GM21723 (cell line): ENCODE data around the gene STRN4.
"Not testable (repeated sequence)": the region's sequence is repeated elsewhere in the genome, so short reads cannot be mapped to it uniquely, and the experiment has no call there.

Source experiments
- ATAC-seq: cut with Tn5 transposase; IDR thresholded peaks from one replicate; pipeline ENCODE4 v1.9.1; 2021; ENCODE audit warnings: mild to moderate bottlenecking, moderate library complexity; ENCODE audit not compliant: unreplicated experiment

STRN4 gene

DNA sequence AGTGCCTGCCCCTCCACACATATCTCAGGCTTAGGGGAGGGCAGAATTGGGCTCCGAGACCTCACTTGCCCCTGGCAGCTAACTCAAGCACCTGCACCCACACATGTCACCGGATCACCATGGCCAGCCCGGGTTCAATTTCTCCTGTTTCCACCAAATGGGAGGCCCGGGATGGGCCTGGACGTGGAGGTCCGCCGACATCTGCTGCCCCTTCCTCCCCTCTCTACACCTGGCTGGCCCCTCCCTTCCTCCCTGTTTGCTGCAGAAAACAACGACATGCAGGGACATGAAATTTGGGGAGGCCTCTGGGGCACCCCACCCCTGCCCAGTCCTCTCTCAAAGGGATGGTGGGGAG lies 30.7 kb downstream of the STRN4 start:
- no peak for ATAC-seq

DNA sequence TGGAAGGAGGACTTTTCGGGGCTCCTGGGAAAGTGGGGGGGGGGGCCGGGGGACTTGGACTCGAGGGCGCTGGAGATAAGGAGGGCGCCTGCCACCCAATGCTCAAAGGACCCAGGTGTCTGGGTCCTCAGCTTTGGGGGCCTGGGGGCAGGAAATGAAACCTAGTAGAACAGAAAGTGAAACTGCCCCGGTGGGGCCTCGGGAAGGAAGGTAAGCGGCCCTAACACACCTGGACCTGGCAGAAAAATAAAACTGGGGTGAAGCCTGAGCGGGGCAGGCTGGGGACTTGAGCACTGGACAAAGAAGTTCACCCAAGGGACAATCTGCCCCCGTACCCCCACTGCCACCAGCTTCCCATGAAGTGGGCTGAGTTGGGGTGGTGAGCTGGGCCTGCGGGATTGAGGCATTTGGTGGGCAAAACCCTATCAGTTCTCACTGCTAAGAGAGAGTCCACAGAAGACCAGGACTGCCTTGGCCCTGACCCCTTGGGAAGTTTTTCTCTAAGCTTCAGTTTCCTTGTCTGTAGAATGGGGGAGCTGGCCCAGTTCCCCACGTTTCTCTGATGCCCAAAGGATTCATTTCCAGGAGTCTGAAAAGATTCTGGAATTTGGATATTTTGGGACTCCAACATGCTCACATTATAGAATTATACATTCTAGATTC lies 31.7 kb downstream of the STRN4 start:
- ATAC-seq: no peak

DNA sequence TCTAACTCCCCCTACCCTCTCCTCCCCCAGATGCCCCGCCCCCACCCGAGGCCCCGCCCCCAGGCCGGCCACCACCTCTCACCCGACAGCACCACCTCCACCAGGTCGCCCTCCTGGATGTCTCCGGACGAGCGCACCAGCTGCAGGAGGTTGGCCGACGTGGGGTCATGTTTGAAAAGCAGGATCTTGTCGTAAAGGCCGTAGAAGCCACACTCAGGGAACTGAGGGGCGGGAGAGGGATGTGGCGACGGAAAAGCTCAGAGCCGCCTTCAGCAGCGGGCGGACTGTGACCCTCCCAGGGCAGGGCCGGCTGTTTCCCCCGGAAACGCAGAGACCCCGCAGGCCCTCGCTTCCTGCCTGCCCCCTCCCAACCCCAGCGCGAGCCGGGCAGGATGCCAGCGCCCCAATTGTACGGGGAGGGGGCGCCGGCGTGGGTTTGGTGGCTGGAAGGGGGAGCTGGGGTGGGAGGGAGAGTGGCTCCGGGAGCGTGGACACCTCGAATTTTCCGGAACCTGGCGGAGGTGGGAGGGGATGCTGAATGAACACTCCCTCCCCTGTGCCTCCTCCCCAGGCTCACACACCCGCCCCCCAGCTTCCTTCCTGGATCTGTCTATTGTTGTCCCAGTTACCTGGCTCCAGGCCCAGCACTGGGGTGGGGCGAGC lies 32.3 kb downstream of the STRN4 start:
- ATAC-seq: no peak

DNA sequence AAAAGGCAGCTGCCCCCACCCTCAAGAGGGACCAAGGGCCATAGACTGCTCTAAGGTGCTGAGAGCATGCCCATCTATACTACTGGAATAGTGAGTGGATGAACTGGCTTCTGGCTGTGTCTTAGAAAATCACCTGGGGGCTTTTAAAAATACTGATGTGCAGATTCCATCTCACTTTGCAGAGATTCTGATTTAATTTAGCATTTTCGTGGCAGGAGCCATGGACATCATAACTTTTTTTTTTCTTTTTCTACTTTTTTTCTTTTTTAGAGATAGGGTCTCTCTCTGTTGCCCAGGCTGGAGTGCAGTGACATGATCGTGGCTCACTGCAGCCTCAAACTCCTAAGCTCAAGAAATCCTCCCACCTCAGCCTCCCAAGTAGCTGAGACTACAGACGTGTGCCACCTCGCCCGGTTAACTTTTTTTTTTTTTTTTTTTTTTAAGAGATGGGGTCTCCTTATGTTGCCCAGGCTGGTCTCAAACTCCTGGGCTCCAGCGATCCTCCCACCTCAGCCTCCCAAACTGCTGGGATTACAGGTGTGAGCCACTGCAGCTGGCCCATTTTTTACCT lies 33.4 kb downstream of the STRN4 start:
- ATAC-seq: not testable (repeated sequence)

DNA sequence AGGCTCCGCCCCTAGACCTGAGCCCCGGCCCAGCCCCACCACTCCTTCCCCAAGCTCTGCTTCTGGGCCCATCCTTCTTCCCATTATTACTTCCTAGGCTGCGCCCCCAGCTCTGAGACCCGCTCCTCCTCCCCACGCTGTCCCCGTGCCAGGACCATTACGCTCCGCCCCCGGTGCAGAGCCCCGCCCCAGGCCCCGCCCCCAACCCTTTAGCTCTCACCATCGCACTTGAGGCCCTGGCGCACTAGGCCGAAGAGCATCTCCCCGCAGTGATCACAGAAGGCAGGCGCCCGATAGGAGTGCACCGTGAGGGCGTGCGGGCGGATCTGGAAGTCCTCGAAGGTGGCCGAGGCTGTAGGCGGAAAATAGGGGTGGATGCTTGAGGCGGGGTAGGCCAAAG lies 35.6 kb downstream of the STRN4 start:
- no peak for ATAC-seq

DNA sequence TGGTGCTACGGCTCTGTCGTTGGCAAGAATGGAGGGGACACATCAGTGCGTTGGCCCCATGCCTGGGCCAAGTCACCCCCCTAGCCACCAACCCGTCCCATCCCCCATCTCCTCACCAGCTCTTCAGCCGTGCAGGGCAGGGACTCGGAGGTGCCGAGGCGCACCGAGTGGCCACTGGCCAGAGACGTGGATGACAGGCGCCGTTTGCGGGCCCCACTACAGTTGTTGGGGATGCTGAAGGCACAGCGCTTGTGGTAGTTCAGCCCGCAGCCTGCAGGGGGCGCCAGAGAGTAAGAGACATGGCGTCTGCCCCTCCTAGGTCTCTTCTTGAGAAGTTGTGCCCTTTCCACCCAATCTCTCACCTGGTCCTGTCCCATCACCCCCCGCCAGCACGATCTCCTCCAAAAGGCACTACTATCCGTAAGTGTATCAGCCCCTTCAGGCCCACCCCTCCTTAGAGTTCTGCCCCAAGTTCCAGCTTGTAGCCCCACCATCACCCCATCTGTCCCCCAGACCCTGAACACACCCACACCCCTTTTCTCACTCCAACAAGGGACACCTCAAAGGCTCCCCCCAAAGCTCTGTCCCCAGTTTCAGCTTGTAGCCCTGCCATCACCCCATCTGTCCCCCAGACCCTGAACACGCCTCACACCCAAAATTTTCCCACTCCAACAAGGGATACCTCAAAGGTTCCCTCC lies 41.7 kb downstream of the STRN4 start:
- no peak for ATAC-seq

DNA sequence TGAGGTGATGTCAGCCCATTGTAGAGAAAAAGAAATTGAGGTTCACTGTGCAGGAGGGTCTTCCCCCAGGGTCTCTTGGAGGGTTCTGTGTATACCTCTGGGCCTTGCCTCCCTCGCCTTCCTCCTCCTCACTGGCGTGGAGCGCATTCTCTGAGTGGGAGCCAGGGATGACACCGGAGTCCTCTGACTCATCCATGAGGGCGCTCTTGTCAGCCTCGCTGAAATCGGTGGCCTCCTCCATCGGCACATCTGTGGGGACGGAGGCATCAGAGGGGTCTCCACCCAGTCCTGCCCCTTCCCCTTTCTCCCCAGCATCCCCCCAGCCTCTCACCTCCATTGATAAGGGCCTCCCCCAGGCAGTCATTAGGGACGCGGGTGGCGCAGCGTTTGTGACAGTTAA lies 45.5 kb downstream of the STRN4 start:
- no peak for ATAC-seq

DNA sequence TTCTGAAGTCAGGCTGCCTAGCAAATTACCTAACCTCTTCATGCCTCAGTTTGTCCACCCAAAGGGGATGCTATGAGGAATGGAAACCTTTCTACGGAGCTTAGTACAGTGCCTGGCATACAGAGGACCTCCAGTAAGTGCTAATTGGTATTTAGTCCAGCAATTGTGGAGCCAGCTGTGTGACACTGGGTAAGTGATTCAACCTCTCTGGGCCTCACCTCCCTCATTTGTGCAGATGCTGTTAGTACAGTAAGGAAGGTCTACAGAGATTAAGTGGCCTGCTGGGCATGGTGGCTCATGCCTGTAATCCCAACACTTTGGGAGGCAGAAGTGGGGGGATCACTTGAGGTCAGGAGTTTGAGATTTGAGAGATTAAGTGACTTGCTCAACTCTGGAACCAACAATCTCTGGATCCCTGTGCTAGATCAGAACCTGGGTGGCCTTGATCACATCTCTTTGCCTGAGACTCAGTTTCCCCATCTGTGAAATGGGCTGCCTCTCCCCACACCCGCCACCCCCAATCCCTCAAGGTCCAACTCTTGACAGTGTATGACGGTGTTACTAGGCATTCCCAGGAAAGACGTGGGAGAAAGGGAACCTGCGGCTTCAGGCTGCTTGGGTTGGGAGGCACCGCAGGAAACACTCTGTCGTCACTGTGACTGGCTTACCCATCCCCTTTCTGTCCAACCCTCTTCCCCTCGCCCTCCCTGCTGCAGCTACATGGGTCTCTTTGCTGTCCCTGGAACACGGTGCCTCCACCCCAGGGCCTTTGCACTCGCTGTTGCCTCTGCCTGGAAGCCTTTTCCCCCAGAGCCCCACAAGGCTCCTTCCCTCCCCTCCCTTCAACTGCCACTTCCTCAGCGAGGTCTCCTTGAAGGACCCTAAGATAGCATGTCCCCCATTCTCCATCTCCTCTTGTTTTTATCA lies 47.6 kb downstream of the STRN4 start:
- no peak for ATAC-seq

DNA sequence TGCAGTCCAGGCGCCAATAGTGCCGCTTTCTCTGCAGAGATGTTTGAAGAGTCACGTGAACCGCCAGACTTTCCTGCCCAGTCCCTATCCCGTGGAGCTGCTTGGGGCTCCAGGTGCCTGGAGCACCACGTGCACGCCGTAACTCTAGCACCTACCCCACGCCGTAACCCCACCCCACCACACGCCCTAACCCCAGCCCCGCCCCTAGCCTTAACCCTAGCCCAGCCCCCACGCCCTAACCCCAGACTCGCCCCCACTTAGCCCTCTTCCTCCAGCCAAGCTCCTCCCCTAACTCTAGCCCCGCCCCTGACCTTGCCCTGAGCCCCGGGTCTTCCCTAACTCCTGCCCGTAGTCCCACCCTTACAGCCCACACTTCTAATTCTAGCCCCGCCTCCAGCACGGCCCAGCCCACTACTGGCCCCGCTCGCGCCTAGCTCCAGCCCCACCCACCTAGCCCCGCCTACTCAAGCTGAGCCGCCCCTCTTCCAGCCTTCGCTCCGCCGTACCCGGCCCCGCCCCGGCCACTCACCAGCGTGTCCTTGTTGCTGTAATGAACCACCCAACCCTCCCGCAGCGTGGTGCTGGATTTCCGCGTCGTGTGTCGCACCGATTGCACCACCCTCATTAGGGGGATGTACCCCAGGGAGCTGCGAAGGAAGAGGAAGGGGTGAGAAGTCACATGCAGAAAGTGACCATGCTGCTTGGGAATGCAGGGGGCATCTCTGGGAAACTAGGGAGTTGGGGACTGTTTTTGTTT lies 48.9 kb downstream of the STRN4 start:
- ATAC-seq: no peak

DNA sequence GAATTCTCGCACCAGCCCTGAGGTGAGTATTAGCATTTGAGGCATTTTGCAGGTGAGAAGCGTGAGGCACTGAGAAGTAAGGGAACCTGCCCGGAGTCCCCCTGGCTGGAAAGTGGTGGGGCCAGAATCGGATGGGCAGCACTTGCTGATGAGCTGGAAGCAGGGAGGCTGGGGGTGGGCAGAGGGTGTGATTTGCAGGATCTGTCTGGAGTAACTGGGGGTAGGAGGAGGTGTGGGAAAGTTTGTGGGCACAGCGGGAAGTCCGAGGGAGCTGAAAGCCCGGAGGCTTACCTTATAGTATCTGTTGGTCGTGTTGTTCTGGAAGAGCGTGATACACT lies 49.4 kb downstream of the STRN4 start:
- no peak for ATAC-seq

DNA sequence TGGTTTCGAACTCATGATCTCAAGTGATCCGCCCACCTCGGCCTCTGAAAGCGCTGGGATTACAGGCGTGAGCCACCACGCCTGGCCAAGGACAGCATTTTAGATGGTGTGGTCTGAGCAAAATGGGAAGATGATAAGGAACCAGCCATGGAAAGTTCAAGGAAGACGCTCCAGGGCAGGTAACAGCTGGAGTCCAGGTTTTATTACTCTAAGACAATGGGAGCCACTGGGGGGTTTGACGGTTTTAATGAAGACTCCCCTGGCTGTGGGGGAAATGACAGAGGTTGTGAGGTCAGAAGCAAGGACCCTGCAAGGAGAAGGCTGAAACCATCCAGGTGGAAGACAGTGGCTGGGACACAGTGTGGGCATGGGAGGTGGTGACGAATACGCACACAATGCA lies 50.2 kb downstream of the STRN4 start:
- no peak for ATAC-seq

DNA sequence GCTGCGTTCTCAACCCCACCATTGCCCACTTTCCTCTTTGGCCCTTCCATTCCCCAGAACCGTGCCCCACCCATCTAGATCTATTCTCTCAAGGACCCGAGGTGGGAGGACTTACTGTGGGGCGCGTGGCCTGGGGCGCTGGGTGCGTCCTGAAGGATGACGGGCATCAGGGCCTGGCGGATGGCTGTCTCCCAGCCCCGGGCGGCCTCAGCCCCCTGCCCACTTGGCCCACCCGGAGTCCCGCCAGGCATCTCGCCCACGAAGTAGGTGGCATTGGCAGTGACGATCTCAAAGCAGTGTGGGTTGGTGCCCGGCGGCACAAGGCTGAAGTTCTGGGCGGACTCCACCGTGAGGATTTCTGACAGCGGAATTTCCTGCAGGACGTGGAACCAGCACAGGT lies 52.5 kb downstream of the STRN4 start:
- no peak for ATAC-seq

DNA sequence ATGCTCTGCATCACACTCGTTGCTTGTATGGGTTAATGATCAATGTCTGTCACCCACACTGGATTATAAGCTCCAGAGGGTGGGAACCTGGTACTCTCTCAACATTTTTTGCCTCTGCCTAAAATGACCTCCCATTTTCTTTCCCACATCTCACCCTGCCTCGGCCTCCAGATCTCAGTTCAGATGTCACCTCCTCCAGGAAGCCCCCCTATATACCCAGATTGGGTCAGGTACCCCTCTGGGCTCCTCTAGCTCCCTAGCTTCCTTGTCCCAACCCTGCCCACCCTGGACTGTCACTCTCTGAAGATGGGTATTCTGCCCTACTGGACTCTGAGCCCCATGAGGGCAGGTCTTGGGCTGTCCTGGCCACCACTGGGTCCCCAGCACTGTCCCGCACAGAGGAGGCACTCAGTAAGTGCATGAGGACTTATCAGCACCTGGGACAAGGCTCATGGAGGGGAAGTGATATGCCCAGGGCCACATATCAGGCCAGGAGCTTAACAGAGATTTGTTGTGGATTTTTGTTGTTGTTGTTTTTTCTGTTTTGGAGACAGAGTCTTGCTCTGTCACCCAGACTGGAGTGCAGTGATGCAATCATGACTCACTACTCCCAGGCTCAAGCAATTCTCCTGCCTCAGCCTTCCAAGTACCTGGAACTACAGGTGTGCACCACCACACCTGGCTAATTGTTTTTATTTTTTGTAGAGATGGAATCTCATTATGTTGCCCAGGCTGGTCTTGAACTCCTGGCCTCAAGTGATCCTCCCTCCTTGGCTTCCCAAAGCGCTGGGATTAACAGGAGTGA lies 53.1 kb downstream of the STRN4 start:
- ATAC-seq: no peak

DNA sequence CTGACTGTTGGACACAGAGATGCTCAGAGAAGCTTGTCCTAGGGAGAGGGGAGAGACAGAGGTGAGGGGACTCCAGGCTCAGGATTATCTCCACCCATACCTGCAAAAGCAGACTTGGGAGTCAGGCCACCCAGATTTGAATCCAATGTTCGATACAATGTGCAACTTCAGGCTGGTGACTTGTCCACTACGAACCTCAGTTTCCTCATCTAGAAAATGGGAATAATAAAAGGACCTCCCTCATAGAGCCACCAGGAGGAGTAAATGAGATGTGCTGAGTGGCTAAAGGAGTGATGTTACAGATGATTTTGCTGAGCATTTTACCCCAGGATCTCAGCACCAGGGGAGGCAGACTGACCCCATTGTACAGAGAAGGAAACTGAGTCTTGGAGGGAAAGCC lies 54.3 kb downstream of the STRN4 start:
- ATAC-seq: no peak

DNA sequence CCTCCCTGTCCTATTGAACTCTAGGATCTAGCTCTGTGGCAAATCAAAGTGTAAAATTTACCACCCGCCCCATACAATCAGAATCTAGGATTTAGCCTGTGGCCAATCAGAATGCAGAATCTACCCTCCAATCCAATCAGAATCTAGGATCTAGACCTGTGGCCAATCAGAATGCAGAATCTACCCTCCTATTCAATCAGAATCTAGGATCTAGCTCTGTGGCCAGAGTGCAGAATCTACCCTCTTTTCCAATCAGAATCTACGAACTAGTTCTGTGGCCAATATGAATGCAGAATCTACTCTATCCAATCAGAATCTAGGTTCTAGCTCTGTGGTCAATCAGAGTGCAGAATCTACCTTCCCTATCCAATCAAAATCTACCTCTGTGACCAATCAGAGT lies 55.1 kb downstream of the STRN4 start:
- ATAC-seq: no peak

DNA sequence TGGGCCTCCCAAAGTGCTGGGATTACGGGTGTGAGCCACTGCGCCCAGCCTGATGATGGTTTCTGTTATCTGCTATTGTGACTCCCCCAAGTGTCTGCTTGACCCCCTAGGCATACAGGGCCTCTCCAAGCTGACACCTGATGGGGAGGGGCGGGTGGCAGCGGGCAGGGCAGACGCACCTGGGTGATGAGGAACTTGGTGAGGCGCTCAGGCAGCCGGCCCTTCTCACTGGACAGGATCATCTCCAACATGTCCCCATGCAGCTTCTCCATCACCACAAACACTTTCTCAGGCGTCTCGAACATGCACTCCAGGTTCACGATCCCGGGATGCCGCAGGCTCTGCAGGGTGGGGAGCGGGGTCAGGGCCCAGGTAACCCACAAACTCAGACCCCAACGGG lies 56.9 kb downstream of the STRN4 start:
- no peak for ATAC-seq

DNA sequence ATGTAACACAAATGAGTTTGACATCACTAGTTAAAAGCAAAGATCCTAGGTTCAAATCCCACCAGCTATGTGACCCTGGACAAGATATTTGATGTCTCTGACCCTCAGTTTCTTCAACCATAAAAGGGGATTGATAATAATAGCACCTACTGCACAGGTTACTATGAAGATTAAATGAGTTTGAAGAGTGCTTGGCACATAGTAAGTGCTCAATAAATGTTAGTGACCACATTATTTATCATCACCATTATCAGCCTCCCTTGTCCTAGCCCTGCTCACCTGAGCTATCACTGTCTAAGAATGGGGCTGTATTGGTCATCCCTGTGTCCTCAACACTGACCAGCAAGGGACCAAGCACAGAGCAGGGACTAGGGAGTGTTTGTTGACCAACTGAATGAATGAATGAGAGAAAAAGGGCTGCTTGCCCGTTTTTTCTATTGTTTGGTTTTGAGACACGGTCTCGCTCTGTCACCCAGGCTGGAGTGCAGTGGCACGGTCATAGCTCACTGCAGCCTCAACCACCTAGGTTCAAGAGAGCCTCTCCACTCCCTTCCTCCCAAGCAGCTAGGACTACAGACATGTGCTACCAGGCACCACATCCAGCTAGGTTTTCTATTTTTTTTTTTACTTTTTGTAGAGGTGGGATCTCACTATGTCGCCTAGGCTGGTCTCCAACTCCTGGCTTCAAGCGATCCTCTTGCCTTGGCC lies 58.7 kb downstream of the STRN4 start:
- no peak for ATAC-seq

DNA sequence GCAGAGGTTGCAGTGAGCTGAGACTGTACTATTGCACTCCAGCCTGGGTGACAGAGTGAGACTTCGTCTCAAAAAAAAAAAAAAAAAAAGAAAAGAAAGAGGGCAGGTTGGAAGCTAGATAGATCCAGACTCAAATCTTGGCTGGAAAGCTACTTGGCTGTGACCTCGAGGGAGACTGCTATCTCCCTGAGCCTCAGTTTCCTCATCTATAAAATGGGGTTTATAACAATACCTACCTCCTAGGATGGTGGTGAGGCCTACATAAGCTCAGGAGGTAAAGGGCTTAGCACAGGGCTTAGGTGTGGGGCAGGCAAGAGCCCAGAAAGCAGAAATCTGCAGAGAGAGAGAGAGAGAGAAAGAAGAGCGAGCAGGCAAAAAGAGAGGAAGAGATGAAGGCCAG lies 61.1 kb downstream of the STRN4 start:
- ATAC-seq: no peak

DNA sequence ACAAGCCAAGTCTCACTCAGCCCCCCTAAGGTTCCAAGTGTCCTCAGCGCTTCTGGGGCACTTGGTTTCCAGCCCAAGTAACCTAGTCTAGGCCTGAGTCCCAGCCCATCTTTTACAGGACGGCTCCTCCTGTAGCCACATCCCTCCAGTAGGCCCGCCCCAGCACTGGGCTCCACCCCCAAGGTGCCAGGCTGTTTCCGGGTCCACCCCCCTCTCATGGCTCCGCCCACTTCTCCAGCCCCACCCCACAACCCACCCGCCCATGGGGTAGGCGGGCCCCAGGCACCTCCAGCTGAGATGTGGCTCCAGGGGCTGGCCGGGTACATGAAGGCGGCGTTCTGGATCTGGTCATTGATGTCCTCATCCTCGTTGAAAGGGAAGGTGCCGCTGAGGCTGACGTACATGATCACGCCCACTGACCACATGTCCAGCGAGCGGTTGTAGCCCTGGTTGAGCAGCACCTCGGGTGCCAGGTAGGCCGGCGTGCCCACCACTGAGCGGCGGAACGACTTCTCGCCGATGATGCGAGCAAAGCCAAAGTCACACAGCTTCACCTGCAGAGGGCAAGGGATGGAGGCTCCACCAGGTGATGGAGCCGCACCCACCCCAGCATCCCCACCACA lies 68.0 kb downstream of the STRN4 start:
- no peak for ATAC-seq
